Measurements from ENCODE around the gene TMEM156.

Gene TMEM156

GRCh38 chr4:38980903-38981676, 51.1 kb downstream of the TMEM156 start:
- Histone ChIP-seq H3K4ac (ENCODE audit: low read depth, low read length) (no peak overlapping the region), H2BK120ac (ENCODE audit: insufficient read depth, low read length, poor library complexity) (no peak overlapping the region), H3K18ac (ENCODE audit: low read length) (no peak overlapping the region), H3K9ac (ENCODE audit: low read length) (no peak overlapping the region), H3K14ac (ENCODE audit: low read length) (no peak overlapping the region), H2AFZ (ENCODE audit: insufficient read depth, low read length, poor library complexity) (no peak overlapping the region), H3K27ac (ENCODE audit: low read depth, low read length) (no peak overlapping the region), H3K27me3 (ENCODE audit: insufficient read depth, low read length) (no peaks in the 10 kb centered on the region), H3K79me1 (ENCODE audit: low read length) (no peaks in the 10 kb centered on the region), H4K12ac (ENCODE audit: low read depth, low read length) (no peak overlapping the region), H3K9me3 (ENCODE audit: insufficient read depth, low read depth, low read length) (no peaks in the 10 kb centered on the region), H3K4me3 (ENCODE audit: low read depth, low read length) (no peak overlapping the region), H2AK5ac (ENCODE audit: low read length) (no peak overlapping the region), H3K23ac (ENCODE audit: low read length) (no peak overlapping the region), H3K79me2 (ENCODE audit: control insufficient read depth, insufficient read depth, low read length, poor library complexity) (no peaks in the 10 kb centered on the region), H4K91ac (ENCODE audit: low read depth, low read length) (no peak overlapping the region), H2BK5ac (ENCODE audit: low read depth, low read length, poor library complexity) (no peak overlapping the region), H3K36me3 (ENCODE audit: control insufficient read depth in 1 of 2, insufficient read depth in 2 of 2, low read length in 2 of 2) (no peaks in the 10 kb centered on the region), H3K4me2 (ENCODE audit: low read length) (no peak overlapping the region), H4K8ac (ENCODE audit: low read depth, low read length) (no peak overlapping the region), H2BK12ac (ENCODE audit: low read length) (no peak overlapping the region), H3K4me1 (ENCODE audit: control insufficient read depth in 1 of 2, insufficient read depth in 2 of 2, low read length in 2 of 2) (peaks cover 0 to 2% of the 10 kb centered on the region in 2 experiments)
- DNase-seq: no peak
- no CpG with 5 or more reads among the region's 7 CpGs for WGBS (ENCODE audit: extremely low coverage, insufficient coverage, insufficient read length)

- Histone ChIP-seq H3K4ac (ENCODE audit: low read depth, low read length) (no peak overlapping the region), H3K27ac (ENCODE audit: low read depth, low read length) (no peak overlapping the region), H3K79me1 (ENCODE audit: low read length) (no peaks in the 10 kb centered on the region), H3K4me3 (ENCODE audit: low read depth, low read length) (no peak overlapping the region), H3K14ac (ENCODE audit: low read length) (no peak overlapping the region), H2BK12ac (ENCODE audit: low read length) (no peak overlapping the region), H3K79me2 (ENCODE audit: control insufficient read depth, insufficient read depth, low read length, poor library complexity) (no peaks in the 10 kb centered on the region), H3K9me3 (ENCODE audit: insufficient read depth, low read depth, low read length) (no peaks in the 10 kb centered on the region), H3K36me3 (ENCODE audit: control insufficient read depth in 1 of 2, insufficient read depth in 2 of 2, low read length in 2 of 2) (no peaks in the 10 kb centered on the region), H2BK5ac (ENCODE audit: low read depth, low read length, poor library complexity) (no peak overlapping the region), H3K27me3 (ENCODE audit: insufficient read depth, low read length) (no peaks in the 10 kb centered on the region), H4K12ac (ENCODE audit: low read depth, low read length) (no peak overlapping the region), H3K23ac (ENCODE audit: low read length) (no peak overlapping the region), H2AFZ (ENCODE audit: insufficient read depth, low read length, poor library complexity) (no peak overlapping the region), H3K4me1 (ENCODE audit: control insufficient read depth in 1 of 2, insufficient read depth in 2 of 2, low read length in 2 of 2) (no peaks in the 10 kb centered on the region), H3K4me2 (ENCODE audit: low read length) (no peak overlapping the region), H3K18ac (ENCODE audit: low read length) (no peak overlapping the region), H2BK120ac (ENCODE audit: insufficient read depth, low read length, poor library complexity) (no peak overlapping the region), H2AK5ac (ENCODE audit: low read length) (no peak overlapping the region), H3K9ac (ENCODE audit: low read length) (no peak overlapping the region), H4K91ac (ENCODE audit: low read depth, low read length) (no peak overlapping the region), H4K8ac (ENCODE audit: low read depth, low read length) (no peak overlapping the region)
- WGBS (ENCODE audit: extremely low coverage, insufficient coverage, insufficient read length): no CpG with 5 or more reads among the region's 3 CpGs
- DNase-seq: peak; percentile 21 to 90
These were observed 52.5 kb downstream of the TMEM156 start for GRCh38 chr4:38979511-38980230.

- no CpG with 5 or more reads among the region's 4 CpGs for WGBS (ENCODE audit: extremely low coverage, insufficient coverage, insufficient read length)
- Histone ChIP-seq H3K23ac (ENCODE audit: low read length) (no peak overlapping the region), H4K91ac (ENCODE audit: low read depth, low read length) (no peak overlapping the region), H4K8ac (ENCODE audit: low read depth, low read length) (no peak overlapping the region), H2BK12ac (ENCODE audit: low read length) (no peak overlapping the region), H3K79me2 (ENCODE audit: control insufficient read depth, insufficient read depth, low read length, poor library complexity) (no peaks in the 10 kb centered on the region), H4K12ac (ENCODE audit: low read depth, low read length) (no peak overlapping the region), H3K14ac (ENCODE audit: low read length) (no peak overlapping the region), H3K27ac (ENCODE audit: low read depth, low read length) (no peak overlapping the region), H3K4me3 (ENCODE audit: low read depth, low read length) (no peak overlapping the region), H3K79me1 (ENCODE audit: low read length) (no peaks in the 10 kb centered on the region), H2AFZ (ENCODE audit: insufficient read depth, low read length, poor library complexity) (no peak overlapping the region), H3K4me2 (ENCODE audit: low read length) (no peak overlapping the region), H3K9ac (ENCODE audit: low read length) (no peak overlapping the region), H2BK120ac (ENCODE audit: insufficient read depth, low read length, poor library complexity) (no peak overlapping the region), H2BK5ac (ENCODE audit: low read depth, low read length, poor library complexity) (no peak overlapping the region), H3K27me3 (ENCODE audit: insufficient read depth, low read length) (no peaks in the 10 kb centered on the region), H3K9me3 (ENCODE audit: insufficient read depth, low read depth, low read length) (no peaks in the 10 kb centered on the region), H3K36me3 (ENCODE audit: control insufficient read depth in 1 of 2, insufficient read depth in 2 of 2, low read length in 2 of 2) (no peaks in the 10 kb centered on the region), H3K18ac (ENCODE audit: low read length) (no peak overlapping the region), H3K4me1 (ENCODE audit: control insufficient read depth in 1 of 2, insufficient read depth in 2 of 2, low read length in 2 of 2) (no peaks in the 10 kb centered on the region), H3K4ac (ENCODE audit: low read depth, low read length) (no peak overlapping the region), H2AK5ac (ENCODE audit: low read length) (no peak overlapping the region)
- DNase-seq: no peak
These were observed 53.1 kb downstream of the TMEM156 start for GRCh38 chr4:38979081-38979480.

GRCh38 chr4:38976308-38976707, 55.9 kb downstream of the TMEM156 start:
- Histone ChIP-seq H4K91ac (ENCODE audit: low read depth, low read length) (no peak overlapping the region), H4K12ac (ENCODE audit: low read depth, low read length) (no peak overlapping the region), H2BK5ac (ENCODE audit: low read depth, low read length, poor library complexity) (no peak overlapping the region), H3K4me3 (ENCODE audit: low read depth, low read length) (no peak overlapping the region), H3K27ac (ENCODE audit: low read depth, low read length) (no peak overlapping the region), H3K9me3 (ENCODE audit: insufficient read depth, low read depth, low read length) (no peaks in the 10 kb centered on the region), H4K8ac (ENCODE audit: low read depth, low read length) (no peak overlapping the region), H3K36me3 (ENCODE audit: control insufficient read depth in 1 of 2, insufficient read depth in 2 of 2, low read length in 2 of 2) (no peaks in the 10 kb centered on the region), H2BK120ac (ENCODE audit: insufficient read depth, low read length, poor library complexity) (no peak overlapping the region), H3K18ac (ENCODE audit: low read length) (no peak overlapping the region), H3K79me2 (ENCODE audit: control insufficient read depth, insufficient read depth, low read length, poor library complexity) (no peaks in the 10 kb centered on the region), H3K4ac (ENCODE audit: low read depth, low read length) (no peak overlapping the region), H3K4me2 (ENCODE audit: low read length) (no peak overlapping the region), H2AFZ (ENCODE audit: insufficient read depth, low read length, poor library complexity) (no peak overlapping the region), H3K14ac (ENCODE audit: low read length) (no peak overlapping the region), H3K4me1 (ENCODE audit: control insufficient read depth in 1 of 2, insufficient read depth in 2 of 2, low read length in 2 of 2) (no peaks in the 10 kb centered on the region), H3K23ac (ENCODE audit: low read length) (no peak overlapping the region), H3K79me1 (ENCODE audit: low read length) (no peaks in the 10 kb centered on the region), H3K27me3 (ENCODE audit: insufficient read depth, low read length) (no peaks in the 10 kb centered on the region), H2BK12ac (ENCODE audit: low read length) (no peak overlapping the region), H2AK5ac (ENCODE audit: low read length) (no peak overlapping the region), H3K9ac (ENCODE audit: low read length) (no peak overlapping the region)
- peak; percentile 95 to 96 for DNase-seq
- WGBS (ENCODE audit: extremely low coverage, insufficient coverage, insufficient read length): no CpG with 5 or more reads among the region's 7 CpGs

Measured in trophoblast cell (in vitro differentiated cells and primary cell).